ENCODE measurements around the gene ZNF277.
"Not testable (repeated sequence)": the region's sequence is repeated elsewhere in the genome, so short reads cannot be mapped to it uniquely, and the experiment has no call there.

Gene ZNF277

DNA sequence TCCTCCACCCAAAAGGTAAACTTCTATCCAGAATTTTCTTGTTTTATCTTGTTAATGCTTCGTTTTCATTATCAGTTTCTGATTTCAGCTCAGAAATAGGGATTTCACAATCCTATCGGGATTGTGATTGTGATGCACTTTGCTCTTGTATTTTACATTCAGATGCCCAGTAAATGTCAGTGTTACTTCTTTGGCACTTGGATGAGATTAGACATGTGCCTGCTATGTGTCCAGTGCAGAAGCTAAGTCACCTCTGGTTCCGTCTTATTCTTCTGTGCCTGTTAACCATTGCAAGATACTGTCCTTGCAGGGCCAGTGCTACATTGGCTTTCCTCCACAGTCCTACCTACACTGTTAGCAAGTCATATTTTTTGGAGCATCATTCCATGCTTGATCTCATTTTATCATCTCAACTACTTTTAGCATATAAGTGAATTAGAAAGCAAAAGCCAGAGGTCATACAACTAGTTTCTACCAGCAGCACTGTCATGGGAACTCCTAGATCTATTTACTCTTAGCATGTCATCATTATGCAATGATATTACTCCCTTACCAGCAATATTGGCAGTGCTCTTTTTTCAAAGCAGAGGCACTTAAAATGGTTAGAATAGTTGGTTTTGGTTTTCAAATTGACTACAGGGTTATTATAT, 26.7 kb downstream of the ZNF277 start:
- CTCF ChIA-PET, result no interaction called here
- DNase-seq (ENCODE audit: low read depth, low spot score), result no peak
- TF ChIP-seq, protein P1, sequence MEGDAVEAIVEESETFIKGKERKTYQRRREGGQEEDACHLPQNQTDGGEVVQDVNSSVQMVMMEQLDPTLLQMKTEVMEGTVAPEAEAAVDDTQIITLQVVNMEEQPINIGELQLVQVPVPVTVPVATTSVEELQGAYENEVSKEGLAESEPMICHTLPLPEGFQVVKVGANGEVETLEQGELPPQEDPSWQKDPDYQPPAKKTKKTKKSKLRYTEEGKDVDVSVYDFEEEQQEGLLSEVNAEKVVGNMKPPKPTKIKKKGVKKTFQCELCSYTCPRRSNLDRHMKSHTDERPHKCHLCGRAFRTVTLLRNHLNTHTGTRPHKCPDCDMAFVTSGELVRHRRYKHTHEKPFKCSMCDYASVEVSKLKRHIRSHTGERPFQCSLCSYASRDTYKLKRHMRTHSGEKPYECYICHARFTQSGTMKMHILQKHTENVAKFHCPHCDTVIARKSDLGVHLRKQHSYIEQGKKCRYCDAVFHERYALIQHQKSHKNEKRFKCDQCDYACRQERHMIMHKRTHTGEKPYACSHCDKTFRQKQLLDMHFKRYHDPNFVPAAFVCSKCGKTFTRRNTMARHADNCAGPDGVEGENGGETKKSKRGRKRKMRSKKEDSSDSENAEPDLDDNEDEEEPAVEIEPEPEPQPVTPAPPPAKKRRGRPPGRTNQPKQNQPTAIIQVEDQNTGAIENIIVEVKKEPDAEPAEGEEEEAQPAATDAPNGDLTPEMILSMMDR (IDR thresholded peaks at IDR 0.05; ENCODE audit: insufficient read depth, low read length, missing control alignments), result no peak
- POLR2A ChIA-PET, result no interaction called here
- H3K4me3 ChIP-seq (ENCODE audit: low read depth, low read length), result no peak overlapping the region

DNA sequence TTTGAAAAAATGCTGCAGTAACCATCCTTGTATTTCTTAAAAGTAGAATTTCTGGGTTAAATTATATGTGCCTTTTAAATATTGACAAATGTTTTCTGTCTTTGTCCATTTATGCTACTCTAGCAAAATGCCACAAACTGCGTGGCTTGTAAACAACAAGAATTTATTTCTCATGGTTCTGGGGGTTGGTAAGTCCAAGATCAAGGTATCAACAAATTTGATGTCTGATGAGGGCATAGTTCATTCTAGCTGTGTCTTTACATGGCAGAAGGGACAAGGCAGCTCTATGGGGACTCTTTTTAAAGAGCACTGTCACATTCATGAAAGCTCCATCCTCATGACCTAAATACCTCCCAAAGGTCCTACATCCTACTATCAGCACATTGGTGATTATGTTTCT, 27.7 kb downstream of the ZNF277 start:
- CTCF ChIA-PET, result no interaction called here
- no peak overlapping the region for H3K4me3 ChIP-seq (ENCODE audit: low read depth, low read length)
- POLR2A ChIA-PET, result no interaction called here
- TF ChIP-seq, protein P1 (IDR thresholded peaks at IDR 0.05; ENCODE audit: insufficient read depth, low read length, missing control alignments), result no peak
- DNase-seq (ENCODE audit: low read depth, low spot score), result no peak

DNA sequence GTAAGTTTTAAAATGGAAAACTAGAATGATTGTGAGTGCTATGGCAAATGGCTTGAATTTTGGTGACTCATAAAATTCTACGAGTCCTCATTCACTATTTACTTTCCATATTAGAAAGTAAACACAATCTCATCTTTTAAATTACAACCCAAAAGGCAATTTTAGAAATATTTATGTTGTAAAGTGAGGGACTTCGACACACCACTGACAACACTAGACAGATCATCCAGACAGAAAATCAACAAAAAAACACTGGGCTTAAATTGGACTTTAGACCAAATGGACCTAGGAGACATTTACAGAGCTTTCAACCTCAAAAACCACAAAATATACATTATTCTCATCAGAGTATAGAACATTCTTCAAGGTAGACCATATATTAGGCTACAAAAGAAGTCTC, 30.1 kb downstream of the ZNF277 start:
- TF ChIP-seq, protein P1 (IDR thresholded peaks at IDR 0.05; ENCODE audit: insufficient read depth, low read length, missing control alignments), result no peak
- ChIA-PET POLR2A (no interaction called here), CTCF (no interaction called here)
- H3K4me3 ChIP-seq (ENCODE audit: low read depth, low read length), result no peak overlapping the region
- no peak for DNase-seq (ENCODE audit: low read depth, low spot score)

DNA sequence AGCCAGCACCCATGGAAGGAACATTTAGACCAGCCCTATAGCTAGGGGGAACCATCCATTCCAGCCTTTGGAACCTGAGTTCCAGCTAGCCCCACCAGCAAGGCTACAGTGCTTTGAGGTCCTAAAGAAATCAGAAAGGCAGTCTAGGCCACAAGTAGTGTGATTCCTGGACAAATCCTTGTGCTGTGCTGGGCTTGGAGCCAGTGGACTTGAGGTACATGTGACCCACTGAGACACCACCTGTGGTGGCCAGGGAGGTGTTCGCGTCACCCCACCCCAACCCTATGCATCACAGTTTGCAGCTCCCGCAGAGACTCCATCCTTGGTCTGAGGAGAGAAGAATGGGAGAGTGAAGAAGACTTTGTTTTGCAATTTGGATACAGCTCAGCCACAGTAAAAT, 31.8 kb downstream of the ZNF277 start:
- POLR2A ChIA-PET, result no interaction called here

DNA sequence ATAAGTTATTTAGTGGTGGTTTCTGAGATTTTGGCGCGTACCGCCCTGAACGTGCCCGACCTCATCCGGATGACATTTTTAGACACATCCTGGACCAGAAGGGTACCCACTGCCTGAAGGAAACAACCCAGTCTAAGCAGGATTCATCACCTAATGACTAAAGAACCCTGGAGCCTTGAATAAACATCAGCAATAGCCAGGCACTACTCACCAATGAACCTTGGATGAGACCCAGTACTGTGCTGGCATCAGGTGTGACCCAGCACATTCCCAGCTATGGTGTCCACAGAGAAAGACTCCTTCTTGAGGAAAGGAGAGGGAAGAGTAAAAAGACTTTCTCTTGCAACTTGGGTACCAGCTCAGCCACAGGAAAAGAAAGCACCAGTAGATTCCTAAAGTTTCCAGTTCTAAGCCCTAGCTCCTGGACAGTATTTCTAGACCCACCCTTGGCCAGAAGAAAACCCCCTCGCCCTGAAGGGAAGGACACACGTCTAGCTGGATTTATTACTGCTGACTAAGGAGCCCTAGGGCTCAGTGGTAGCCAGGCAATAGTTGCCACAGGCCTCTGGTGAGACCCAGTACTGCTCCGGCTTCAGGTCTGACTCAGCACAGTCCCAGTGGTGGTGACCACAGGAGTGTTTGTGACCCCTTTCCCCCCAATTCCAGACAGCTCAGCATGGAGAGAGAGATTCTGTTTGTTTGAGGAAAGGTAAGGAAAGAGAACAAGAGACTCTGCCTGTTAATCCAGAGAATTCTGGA, 32.5 kb downstream of the ZNF277 start:
- no peak overlapping the region for H3K4me3 ChIP-seq (ENCODE audit: low read depth, low read length)
- ChIA-PET CTCF (no interaction called here), POLR2A (no interaction called here)
- no peak for DNase-seq (ENCODE audit: low read depth, low spot score)
- TF ChIP-seq, protein P1 (IDR thresholded peaks at IDR 0.05; ENCODE audit: insufficient read depth, low read length, missing control alignments), result no peak

More for the DNA sequence above, 31.8 kb downstream of the ZNF277 start:
- DNase-seq (ENCODE audit: low read depth, low spot score), result no peak
- CTCF ChIA-PET, result no interaction called here
- H3K4me3 ChIP-seq (ENCODE audit: low read depth, low read length), result no peak overlapping the region
- TF ChIP-seq, protein P1 (IDR thresholded peaks at IDR 0.05; ENCODE audit: insufficient read depth, low read length, missing control alignments), result no peak

DNA sequence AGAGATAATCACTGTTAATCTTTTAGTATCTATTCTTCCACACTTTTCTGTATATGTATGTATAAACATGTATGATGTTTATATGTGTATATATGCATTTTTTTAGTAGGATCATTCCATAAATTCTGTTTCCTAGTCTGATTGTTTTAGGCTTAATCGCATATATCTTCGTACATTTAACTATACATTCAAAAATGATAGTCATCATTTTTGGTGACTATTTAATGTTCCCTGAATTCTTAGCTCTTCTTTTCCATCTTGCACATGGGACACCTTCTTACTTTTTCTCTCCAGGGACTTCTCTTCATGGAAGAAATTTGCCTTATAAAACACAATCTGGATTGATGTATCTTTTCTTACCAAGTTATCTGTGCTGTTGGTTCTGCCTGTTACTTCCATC, 42.1 kb downstream of the ZNF277 start:
- POLR2A ChIA-PET, result no interaction called here
- CTCF ChIA-PET, result no interaction called here
- TF ChIP-seq, protein P1 (IDR thresholded peaks at IDR 0.05; ENCODE audit: insufficient read depth, low read length, missing control alignments), result no peak
- no peak overlapping the region for H3K4me3 ChIP-seq (ENCODE audit: low read depth, low read length)
- DNase-seq (ENCODE audit: low read depth, low spot score), result no peak

DNA sequence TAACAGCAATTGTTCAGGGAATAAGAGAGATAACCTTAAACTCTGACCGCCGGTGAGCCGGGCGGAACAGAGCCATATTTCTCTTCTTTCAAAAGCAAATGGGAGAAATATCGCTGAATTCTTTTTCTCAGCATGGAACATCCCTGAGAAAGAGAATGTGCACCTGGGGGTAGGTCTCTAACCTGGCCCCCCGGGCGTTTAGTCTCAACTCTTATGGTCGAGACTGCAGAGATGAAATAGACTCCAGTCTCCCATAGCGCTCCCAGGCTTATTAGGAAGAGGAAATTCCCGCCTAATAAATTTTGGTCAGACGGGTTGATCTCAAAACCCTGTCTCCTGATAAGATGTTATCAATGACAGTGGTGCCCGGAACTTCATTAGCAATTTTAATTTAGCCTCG, 43.5 kb downstream of the ZNF277 start:
- H3K4me3 ChIP-seq (ENCODE audit: low read depth, low read length); DNase-seq (ENCODE audit: low read depth, low spot score); CTCF ChIA-PET; POLR2A ChIA-PET: not testable (repeated sequence)
